Stimulated activated naive CD8-positive, alpha-beta T cell treated with anti-CD3 and anti-CD28 coated beads, Interleukin-15, amount 100 ng/mL, for 72 hours (primary cell): ENCODE data around the gene P4HB.

Source experiments
- ATAC-seq: fragments of 150-1000 bp; cut with Tn5 transposase; 2 replicates; pipeline ENCODE4 v1.10.0; 2021; ENCODE audit warnings: mild to moderate bottlenecking, moderate library complexity
- DNase-seq, 2 donors: peaks; one replicate each; pipeline ENCODE4 v3.0.0; 2021 to 2022
- H3K27ac Mint-ChIP-seq, 2 donors: one replicate each; pipeline ENCODE4 v1.8.0; 2022; ENCODE audit warnings: mild to moderate bottlenecking in 2 of 2, mixed read lengths in 2 of 2, moderate library complexity in 2 of 2
- H3K27me3 Mint-ChIP-seq: one replicate; pipeline ENCODE4 v1.8.0; 2022; ENCODE audit warnings: mixed read lengths
- H3K4me1 Mint-ChIP-seq: one replicate; pipeline ENCODE4 v1.8.0; 2022; ENCODE audit warnings: mild to moderate bottlenecking, mixed read lengths
- H3K4me3 Mint-ChIP-seq, 2 donors: one replicate each; pipeline ENCODE4 v1.8.0; 2022; ENCODE audit warnings: mild to moderate bottlenecking in 2 of 2, mixed read lengths in 2 of 2, moderate library complexity in 1 of 2
- H3K9me3 Mint-ChIP-seq, 2 donors: one replicate each; pipeline ENCODE4 v1.8.0; 2022; ENCODE audit warnings: mixed read lengths in 2 of 2

Gene P4HB

DNA sequence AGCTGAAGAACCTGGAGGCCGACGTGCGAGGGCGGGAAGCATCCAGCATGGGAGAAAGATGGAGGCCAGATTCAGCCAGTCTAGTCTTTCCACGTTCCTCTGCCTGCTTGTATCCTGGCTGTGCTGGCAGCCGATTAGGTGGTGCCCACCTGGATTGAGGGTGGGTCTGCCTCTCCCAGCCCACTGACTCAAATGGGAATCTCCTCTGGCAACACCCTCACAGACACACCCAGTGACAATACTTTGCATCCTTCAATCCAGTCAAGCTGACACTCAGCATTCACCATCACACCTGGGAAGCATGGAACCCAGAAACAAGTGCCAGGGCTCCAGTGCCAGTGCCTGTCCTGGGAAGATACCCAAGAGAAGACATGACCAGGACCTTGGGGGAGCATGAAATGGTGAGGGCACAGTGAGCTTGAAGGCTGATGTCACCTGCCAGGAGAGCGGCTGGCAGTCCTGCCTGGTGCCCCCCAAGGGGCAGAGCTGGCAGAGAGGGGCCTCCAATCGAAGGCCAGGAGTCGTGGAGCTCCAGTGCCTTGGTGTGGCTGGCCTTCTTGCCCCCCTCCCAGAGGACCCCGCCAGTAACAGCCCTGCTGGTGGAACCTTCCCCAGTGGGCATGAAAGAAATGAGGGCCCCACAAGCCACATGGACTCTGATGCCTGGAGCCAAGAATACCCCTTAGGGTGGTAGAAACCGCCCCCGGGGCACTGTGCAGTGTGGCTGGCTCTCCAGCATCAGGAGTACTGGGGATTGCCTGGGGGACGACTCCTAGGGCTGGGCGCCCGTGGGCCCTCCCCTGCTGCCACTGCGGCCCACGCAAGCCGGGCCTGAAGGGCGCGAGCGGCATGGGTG is 41.1 kb upstream of the P4HB start:
- DNase-seq (no peak), ATAC-seq (peak; percentile 38)
- Mint-ChIP-seq H3K27me3 (peaks cover 13% of the 10 kb centered on the region), H3K9me3 (no peaks in the 10 kb centered on the region), H3K4me3 (no peak overlapping the region), H3K27ac (peak overlapping the region in 1 of 2 donors; percentile 4), H3K4me1 (peaks cover 10% of the 10 kb centered on the region)

GRCh38 chr17:81900181-81900820 is 40.0 kb upstream of the P4HB start:
- ATAC-seq, result no peak
- H3K27me3 Mint-ChIP-seq, result peaks cover 13% of the 10 kb centered on the region
- H3K4me1 Mint-ChIP-seq, result peaks cover 10% of the 10 kb centered on the region
- no peak overlapping the region for H3K27ac Mint-ChIP-seq
- DNase-seq, result no peak
- H3K9me3 Mint-ChIP-seq, result no peaks in the 10 kb centered on the region
- H3K4me3 Mint-ChIP-seq, result no peak overlapping the region

DNA sequence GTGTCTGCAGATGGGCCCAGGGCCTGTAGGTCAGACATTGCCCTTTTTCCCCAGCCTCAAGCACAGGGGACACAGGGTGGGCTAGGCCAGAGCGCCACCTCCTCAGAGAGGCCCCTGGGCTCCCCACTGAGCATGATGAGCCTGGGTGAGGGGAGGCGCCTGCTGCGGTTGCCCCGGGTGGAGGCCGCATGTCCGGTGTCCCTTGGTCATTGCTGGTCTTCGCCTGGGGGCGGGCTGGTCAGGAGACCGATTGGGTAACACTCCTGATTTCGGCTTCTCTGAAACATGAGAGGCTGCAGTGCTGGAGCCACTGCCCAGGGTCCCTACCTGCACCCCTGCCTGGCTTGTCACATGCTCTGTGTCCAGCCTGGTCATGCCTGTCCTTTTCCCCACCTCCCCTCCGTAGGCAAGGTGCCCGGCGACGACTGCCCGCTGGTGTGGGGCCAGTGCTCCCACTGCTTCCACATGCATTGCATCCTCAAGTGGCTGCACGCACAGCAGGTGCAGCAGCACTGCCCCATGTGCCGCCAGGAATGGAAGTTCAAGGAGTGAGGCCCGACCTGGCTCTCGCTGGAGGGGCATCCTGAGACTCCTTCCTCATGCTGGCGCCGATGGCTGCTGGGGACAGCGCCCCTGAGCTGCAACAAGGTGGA is 39.3 kb upstream of the P4HB start:
- no peak overlapping the region for H3K27ac Mint-ChIP-seq
- no peak for ATAC-seq
- no peaks in the 10 kb centered on the region for H3K9me3 Mint-ChIP-seq
- peaks cover 10% of the 10 kb centered on the region for H3K4me1 Mint-ChIP-seq
- H3K27me3 Mint-ChIP-seq, result peaks cover 13% of the 10 kb centered on the region
- DNase-seq, result no peak
- no peak overlapping the region for H3K4me3 Mint-ChIP-seq

GRCh38 chr17:81898885-81899284 is 38.5 kb upstream of the P4HB start:
- DNase-seq, result no peak
- H3K4me1 Mint-ChIP-seq, result peaks cover 10% of the 10 kb centered on the region
- H3K9me3 Mint-ChIP-seq, result no peaks in the 10 kb centered on the region

DNA sequence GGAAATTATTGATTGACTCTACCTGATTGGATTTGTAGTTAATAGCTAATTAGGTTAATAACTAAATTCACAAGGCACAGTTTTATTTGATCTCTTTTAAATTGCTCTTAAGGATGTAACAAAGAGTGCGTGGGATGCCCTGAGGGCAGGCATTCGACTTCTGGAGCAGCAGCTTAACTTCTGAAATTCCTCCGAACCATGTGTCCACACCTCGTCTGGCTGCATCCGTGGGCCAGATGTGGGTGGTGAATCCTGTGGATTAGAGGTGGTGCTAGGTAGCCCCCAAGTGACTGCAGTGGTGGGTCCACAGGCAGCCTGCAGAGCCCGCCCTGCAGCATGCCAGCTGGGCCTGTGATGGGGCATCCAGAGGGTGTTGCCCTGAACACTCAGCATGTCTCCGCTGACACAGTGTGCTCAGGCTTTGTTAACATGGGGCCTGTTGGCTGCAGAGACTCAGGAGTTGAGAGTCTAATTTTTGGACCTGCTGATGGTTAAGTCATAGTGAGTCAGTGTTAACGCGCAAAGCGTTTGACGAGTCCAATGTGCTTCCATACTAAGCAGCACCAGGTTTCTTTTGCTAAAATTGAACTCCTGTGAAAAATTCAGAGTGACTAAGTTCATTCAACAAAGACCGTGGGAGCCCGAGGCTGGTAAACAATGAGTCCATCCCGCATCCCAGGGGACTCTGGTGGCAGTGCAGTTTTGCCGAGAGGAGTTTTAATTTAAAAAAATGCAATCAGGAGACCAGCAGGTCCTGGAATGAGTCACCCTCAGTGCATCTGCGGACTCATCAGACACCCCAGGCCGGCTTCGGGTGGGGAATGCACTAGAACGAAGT is 37.9 kb upstream of the P4HB start:
- no peak for DNase-seq
- Mint-ChIP-seq H3K27ac (peak overlapping the region in 1 of 2 donors; percentile 34), H3K27me3 (peaks cover 13% of the 10 kb centered on the region), H3K9me3 (no peaks in the 10 kb centered on the region), H3K4me1 (peaks cover 17% of the 10 kb centered on the region), H3K4me3 (no peak overlapping the region)
- no peak for ATAC-seq

More at GRCh38 chr17:81898885-81899284, 38.5 kb upstream of the P4HB start:
- ATAC-seq, result no peak
- Mint-ChIP-seq H3K27ac (peak overlapping the region in 1 of 2 donors; percentile 34), H3K4me3 (no peak overlapping the region), H3K27me3 (peaks cover 13% of the 10 kb centered on the region)

DNA sequence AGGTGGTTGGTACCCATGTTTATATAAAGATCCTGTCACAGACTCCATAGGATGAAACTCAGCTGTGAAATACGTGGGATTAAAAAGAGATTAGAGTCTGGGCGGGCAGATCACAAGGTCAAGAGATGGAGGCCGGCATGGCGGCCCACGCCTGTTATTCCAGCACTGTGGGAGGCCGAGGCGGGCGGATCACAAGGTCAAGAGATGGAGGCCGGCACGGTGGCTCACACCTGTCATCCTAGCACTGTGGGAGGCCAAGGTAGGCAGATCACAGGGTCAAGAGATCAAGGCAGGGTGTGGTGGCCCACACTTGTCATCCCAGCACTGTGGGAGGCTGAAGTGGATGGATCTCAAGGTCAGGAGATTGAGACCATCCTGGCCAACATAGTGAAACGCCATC is 35.1 kb upstream of the P4HB start:
- ATAC-seq, result no peak
- no peaks in the 10 kb centered on the region for H3K9me3 Mint-ChIP-seq
- H3K4me3 Mint-ChIP-seq, result no peak overlapping the region
- H3K27me3 Mint-ChIP-seq, result no peaks in the 10 kb centered on the region
- H3K4me1 Mint-ChIP-seq, result peaks cover 19% of the 10 kb centered on the region
- no peak overlapping the region for H3K27ac Mint-ChIP-seq
- no peak for DNase-seq

GRCh38 chr17:81891303-81891552 is 30.9 kb upstream of the P4HB start:
- Mint-ChIP-seq H3K27me3 (no peaks in the 10 kb centered on the region), H3K4me3 (peak overlapping the region; percentile 98), H3K9me3 (no peaks in the 10 kb centered on the region), H3K4me1 (peaks cover 53% of the 10 kb centered on the region), H3K27ac (peak overlapping the region; percentile 99)
- no peak for DNase-seq
- ATAC-seq, result peak; percentile 4

DNA sequence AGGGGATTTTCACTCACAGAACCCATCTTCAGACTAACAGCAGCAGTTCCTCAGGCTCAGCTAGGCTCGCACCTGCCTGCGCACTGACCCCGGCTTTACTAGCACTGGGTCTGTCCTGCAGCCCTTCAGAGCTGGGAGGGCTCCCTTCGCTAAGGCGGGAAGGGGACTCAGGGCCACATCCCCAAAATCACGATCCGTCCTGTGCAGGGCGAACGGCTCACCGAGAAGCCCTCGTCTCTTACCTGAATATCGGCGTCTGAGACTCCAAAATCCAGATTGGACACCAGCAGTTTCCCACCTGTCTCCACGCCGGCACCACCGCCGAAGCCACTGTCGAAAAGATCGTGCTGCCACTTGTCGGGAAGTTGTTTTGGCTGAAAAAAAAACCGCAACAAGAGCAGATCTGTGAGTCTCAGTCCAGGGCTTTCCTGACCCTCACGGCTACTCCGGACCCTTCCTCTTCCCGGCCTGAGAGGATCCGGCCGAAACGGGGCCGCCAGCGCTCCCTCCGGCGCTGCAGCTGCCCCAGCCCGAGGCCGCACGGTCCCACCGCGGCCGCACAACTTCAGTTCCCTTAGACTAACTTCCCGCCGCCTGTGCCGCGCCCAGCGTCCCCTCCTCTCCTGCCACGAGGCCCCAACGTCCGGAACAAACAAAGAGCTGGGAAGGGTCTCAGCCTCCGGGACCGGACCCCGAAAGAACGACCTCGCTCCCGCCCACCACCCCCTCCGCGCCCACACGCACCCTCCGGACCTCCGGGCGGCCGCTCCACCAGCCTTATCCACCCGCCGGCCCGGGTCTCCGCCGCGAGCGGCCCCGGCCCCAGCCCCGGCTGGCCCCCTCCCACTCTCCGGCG is 30.3 kb upstream of the P4HB start:
- Mint-ChIP-seq H3K9me3 (no peaks in the 10 kb centered on the region), H3K4me1 (peaks cover 56% of the 10 kb centered on the region), H3K27ac (peak overlapping the region; percentile 93), H3K27me3 (no peaks in the 10 kb centered on the region), H3K4me3 (peak overlapping the region; percentile 84 to 85)
- ATAC-seq, result no peak
- DNase-seq, result no peak

GRCh38 chr17:81889602-81890001 is 29.3 kb upstream of the P4HB start:
- ATAC-seq, result no peak
- peaks cover 57% of the 10 kb centered on the region for H3K4me1 Mint-ChIP-seq
- H3K9me3 Mint-ChIP-seq, result no peaks in the 10 kb centered on the region
- H3K27ac Mint-ChIP-seq, result peak overlapping the region in 1 of 2 donors; percentile 75
- H3K4me3 Mint-ChIP-seq, result peak overlapping the region; percentile 84 to 85
- no peak for DNase-seq
- H3K27me3 Mint-ChIP-seq, result no peaks in the 10 kb centered on the region

DNA sequence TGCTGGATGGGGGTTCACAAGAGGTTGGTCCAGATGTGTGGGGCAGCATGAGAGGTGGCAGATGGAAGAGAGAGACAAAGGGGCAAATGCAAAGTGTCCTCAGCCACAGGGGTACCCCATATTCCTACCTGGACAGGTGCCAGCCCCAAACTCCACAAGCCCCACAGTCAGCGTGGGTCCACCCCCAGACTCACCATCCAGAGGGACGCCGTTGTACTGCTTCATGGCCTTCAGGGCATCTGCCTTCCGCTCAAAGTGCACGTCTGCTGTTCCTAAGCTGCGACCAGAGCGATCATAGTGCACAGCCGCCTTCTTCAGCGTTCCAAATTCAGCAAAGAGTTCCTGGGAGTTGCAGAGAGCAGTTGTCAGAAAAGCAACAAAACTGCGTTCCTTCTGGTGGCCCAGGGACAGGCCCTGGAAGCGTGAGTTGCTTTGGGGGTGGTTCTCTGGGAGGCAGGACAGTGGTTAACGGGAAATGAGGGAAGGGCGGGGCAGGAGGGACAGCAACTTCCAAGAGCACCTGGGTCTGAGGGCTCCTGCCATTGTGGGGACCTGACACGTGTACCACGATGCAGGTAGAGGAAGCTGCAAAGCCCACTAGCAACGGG is 28.8 kb upstream of the P4HB start:
- no peaks in the 10 kb centered on the region for H3K27me3 Mint-ChIP-seq
- DNase-seq (no peak), ATAC-seq (no peak)
- peak overlapping the region; percentile 76 to 96 for H3K27ac Mint-ChIP-seq
- H3K9me3 Mint-ChIP-seq, result no peaks in the 10 kb centered on the region
- peak overlapping the region; percentile 59 to 85 for H3K4me3 Mint-ChIP-seq
- peaks cover 57% of the 10 kb centered on the region for H3K4me1 Mint-ChIP-seq

- Mint-ChIP-seq H3K4me3 (peak overlapping the region; percentile 59 to 85), H3K9me3 (no peaks in the 10 kb centered on the region), H3K27ac (peak overlapping the region; percentile 76 to 96), H3K27me3 (no peaks in the 10 kb centered on the region), H3K4me1 (peaks cover 51% of the 10 kb centered on the region)
- ATAC-seq (no peak), DNase-seq (no peak)
Measured at GRCh38 chr17:81888105-81888987, 28.0 kb upstream of the P4HB start.

- Mint-ChIP-seq H3K27ac (peak overlapping the region in 1 of 2 donors; percentile 1), H3K4me1 (peaks cover 39% of the 10 kb centered on the region), H3K4me3 (no peak overlapping the region), H3K9me3 (no peaks in the 10 kb centered on the region), H3K27me3 (no peaks in the 10 kb centered on the region)
- no peak for ATAC-seq
- DNase-seq, result no peak
Measured at GRCh38 chr17:81885869-81886548, 25.7 kb upstream of the P4HB start.

- DNase-seq, result no peak
- no peaks in the 10 kb centered on the region for H3K9me3 Mint-ChIP-seq
- peak overlapping the region in 1 of 2 donors; percentile 1 for H3K27ac Mint-ChIP-seq
- peaks cover 38% of the 10 kb centered on the region for H3K4me1 Mint-ChIP-seq
- no peaks in the 10 kb centered on the region for H3K27me3 Mint-ChIP-seq
- ATAC-seq, result no peak
- H3K4me3 Mint-ChIP-seq, result no peak overlapping the region
Measured at GRCh38 chr17:81885454-81885853, 25.1 kb upstream of the P4HB start.
